Sigmoid colon (tissue), 4 donors: ENCODE results near the gene FCN1.

ENCODE experiments used
- CTCF ChIP-seq, 4 experiments: fragments of 450-650 bp in 3 of 4; fragments of 200-600 bp in 1 of 4; IDR thresholded peaks; one replicate each; pipeline ENCODE4 v1.5.1; 2016 to 2019; ENCODE audit warnings: antibody characterized with exemption in 4 of 4, mild to moderate bottlenecking in 3 of 4, moderate library complexity in 2 of 4
- EP300 ChIP-seq, 4 donors: sonication (generic); formaldehyde crosslinking; IDR thresholded peaks; one replicate each; pipeline ENCODE4 v1.6.1; 2017; ENCODE audit warnings: antibody characterized with exemption in 4 of 4
- POLR2A ChIP-seq, 2 donors: fragments of 450-650 bp; IDR thresholded peaks; one replicate each; pipeline ENCODE4 v1.6.1; 2016; ENCODE audit warnings: antibody characterized with exemption in 2 of 2, mild to moderate bottlenecking in 2 of 2, moderate library complexity in 2 of 2
- POLR2AphosphoS5 ChIP-seq, 4 donors: sonication (generic); formaldehyde crosslinking; IDR thresholded peaks; one replicate each; pipeline ENCODE4 v1.6.1; 2017; ENCODE audit warnings: antibody characterized with exemption in 4 of 4

- TF ChIP-seq CTCF (IDR thresholded peaks at IDR 0.05) (no peak), POLR2A (IDR thresholded peaks at IDR 0.05) (no peak), POLR2AphosphoS5 (IDR thresholded peaks at IDR 0.05) (no peak), EP300 (IDR thresholded peaks at IDR 0.05) (no peak)
Measured at GRCh38 chr9:134936346-134937163, 18.8 kb upstream of the FCN1 start.
